H9 (cell line): ENCODE data around the gene PLAU. TPM values are rescaled to one million over a fixed set of nuclear protein-coding genes. Genes with fewer than 3 reads are reported as not detected.

Experiments
- DNase-seq: peaks from one replicate; pipeline ENCODE4 v3.0.0-alpha.2; 2017
- H2AFZ ChIP-seq: one replicate; pipeline ENCODE4 v1.6.1; 2013; ENCODE audit warnings: mild to moderate bottlenecking, low read length, control low read depth, moderate library complexity
- H2AK5ac ChIP-seq: 2 replicates; pipeline ENCODE4 v1.6.1; 2013; ENCODE audit warnings: low read length, control low read depth, mixed read lengths; ENCODE audit not compliant: insufficient read length
- H2BK120ac ChIP-seq: one replicate; pipeline ENCODE4 v1.6.1; 2013; ENCODE audit warnings: low read depth, mild to moderate bottlenecking, low read length, control low read depth, inconsistent platforms; ENCODE audit not compliant: poor library complexity, severe bottlenecking
- H2BK12ac ChIP-seq: 2 replicates; pipeline ENCODE4 v1.6.1; 2013; ENCODE audit warnings: low read length, control low read depth, mixed read lengths, low read depth; ENCODE audit not compliant: insufficient read length
- H2BK15ac ChIP-seq: 2 replicates; pipeline ENCODE4 v1.6.1; 2013; ENCODE audit warnings: low read depth, low read length, control low read depth
- H2BK20ac ChIP-seq: one replicate; pipeline ENCODE4 v1.6.1; 2013; ENCODE audit warnings: low read depth, mild to moderate bottlenecking, low read length, control low read depth, inconsistent platforms; ENCODE audit not compliant: poor library complexity, severe bottlenecking
- H2BK5ac ChIP-seq: 2 replicates; pipeline ENCODE4 v1.6.1; 2013; ENCODE audit warnings: low read length, control low read depth, mixed read lengths; ENCODE audit not compliant: insufficient read length
- H3K14ac ChIP-seq: 2 replicates; pipeline ENCODE4 v1.6.1; 2013; ENCODE audit warnings: low read length, control low read depth; ENCODE audit not compliant: insufficient read depth
- H3K18ac ChIP-seq: 2 replicates; pipeline ENCODE4 v1.6.1; 2013; ENCODE audit warnings: low read depth, mild to moderate bottlenecking, mixed read lengths, low read length, control low read depth; ENCODE audit not compliant: insufficient read length
- H3K23ac ChIP-seq: 2 replicates; pipeline ENCODE4 v1.6.1; 2013; ENCODE audit warnings: low read length, control low read depth, mixed read lengths, low read depth; ENCODE audit not compliant: insufficient read length
- H3K23me2 ChIP-seq: 2 replicates; pipeline ENCODE4 v1.6.1; 2013; ENCODE audit warnings: low read depth, mild to moderate bottlenecking, mixed read lengths, low read length, control low read depth; ENCODE audit not compliant: insufficient read length, poor library complexity, severe bottlenecking
- H3K27ac ChIP-seq: 2 replicates; pipeline ENCODE4 v1.5.1; 2013; ENCODE audit warnings: low read length, control low read depth, mixed read lengths, low read depth; ENCODE audit not compliant: insufficient read length
- H3K27me3 ChIP-seq: 2 replicates; pipeline ENCODE4 v1.6.1; 2013; ENCODE audit warnings: low read length, control low read depth, inconsistent platforms; ENCODE audit not compliant: insufficient read depth
- H3K4ac ChIP-seq: 2 replicates; pipeline ENCODE4 v1.6.1; 2013; ENCODE audit warnings: low read depth, mild to moderate bottlenecking, control low read depth, inconsistent platforms, low read length, moderate library complexity
- H3K4me1 ChIP-seq: 2 replicates; pipeline ENCODE4 v1.6.1; 2013; ENCODE audit warnings: low read length, control low read depth, inconsistent platforms; ENCODE audit not compliant: insufficient read depth
- H3K4me2 ChIP-seq: 2 replicates; pipeline ENCODE4 v1.6.1; 2013; ENCODE audit warnings: low read length, control low read depth, mixed read lengths; ENCODE audit not compliant: insufficient read length, insufficient read depth
- H3K56ac ChIP-seq: 2 replicates; pipeline ENCODE4 v1.6.1; 2013; ENCODE audit warnings: low read depth, mild to moderate bottlenecking, mixed read lengths, low read length, control low read depth; ENCODE audit not compliant: insufficient read length
- H3K79me1 ChIP-seq: 2 replicates; pipeline ENCODE4 v1.6.1; 2013; ENCODE audit warnings: low read depth, mild to moderate bottlenecking, moderate library complexity, low read length, control low read depth, inconsistent platforms; ENCODE audit not compliant: insufficient read depth, poor library complexity, severe bottlenecking
- H3K79me2 ChIP-seq: 2 replicates; pipeline ENCODE4 v1.6.1; 2013; ENCODE audit warnings: low read length, control low read depth, inconsistent platforms; ENCODE audit not compliant: insufficient read depth
- H3K9ac ChIP-seq: 2 replicates; pipeline ENCODE4 v1.6.1; 2013; ENCODE audit warnings: low read length, control low read depth, mixed read lengths; ENCODE audit not compliant: insufficient read length; ENCODE audit errors: extremely low read depth
- H3K9me3 ChIP-seq: one replicate; pipeline ENCODE4 v1.6.1; 2013; ENCODE audit warnings: low read depth, low read length, inconsistent platforms; ENCODE audit not compliant: control insufficient read depth
- H3T11ph ChIP-seq: one replicate; pipeline ENCODE4 v1.6.1; 2013; ENCODE audit warnings: mild to moderate bottlenecking, low read length, control low read depth, inconsistent platforms
- H4K20me1 ChIP-seq: one replicate; pipeline ENCODE4 v1.6.1; 2013; ENCODE audit not compliant: control insufficient read depth, insufficient read length, insufficient read depth
- H4K5ac ChIP-seq: 2 replicates; pipeline ENCODE4 v1.6.1; 2013; ENCODE audit warnings: low read depth, mild to moderate bottlenecking, mixed read lengths, low read length, control low read depth; ENCODE audit not compliant: insufficient read length
- H4K8ac ChIP-seq: replicated peaks from 2 replicates; pipeline ENCODE4 v1.6.1; 2013; ENCODE audit warnings: low read length, control low read depth, mixed read lengths, low read depth; ENCODE audit not compliant: insufficient read length
- H4K91ac ChIP-seq: 2 replicates; pipeline ENCODE4 v1.6.1; 2013; ENCODE audit warnings: low read depth, mild to moderate bottlenecking, moderate library complexity, mixed read lengths, low read length, control low read depth; ENCODE audit not compliant: insufficient read length
- H3K27ac Mint-ChIP-seq, 3 experiments: 2 replicates in 2 of 3; 3 replicates in 1 of 3; pipeline ENCODE4 v1.8.0; 2020 to 2021; ENCODE audit warnings: mixed read lengths in 3 of 3, mild to moderate bottlenecking in 1 of 3, moderate library complexity in 1 of 3
- H3K27me3 Mint-ChIP-seq: 2 replicates; pipeline ENCODE4 v1.8.0; 2021; ENCODE audit warnings: low read depth, mild to moderate bottlenecking, moderate library complexity, mixed read lengths
- H3K36me3 Mint-ChIP-seq, 3 experiments: 2 replicates in 2 of 3; 3 replicates in 1 of 3; pipeline ENCODE4 v1.8.0; 2020 to 2021; ENCODE audit warnings: low read depth in 3 of 3, mixed read lengths in 3 of 3; ENCODE audit not compliant: insufficient read depth in 1 of 3
- H3K4me1 Mint-ChIP-seq, 2 experiments: 2 replicates each; pipeline ENCODE4 v1.8.0; 2020; ENCODE audit warnings: mixed read lengths in 2 of 2
- H3K4me3 Mint-ChIP-seq, 2 experiments: 2 replicates in 1 of 2; 3 replicates in 1 of 2; pipeline ENCODE4 v1.8.0; 2020 to 2021; ENCODE audit warnings: mild to moderate bottlenecking in 2 of 2, mixed read lengths in 2 of 2, moderate library complexity in 1 of 2
- H3K9me3 Mint-ChIP-seq, 2 experiments: 2 replicates in 1 of 2; 3 replicates in 1 of 2; pipeline ENCODE4 v1.8.0; 2020; ENCODE audit warnings: mild to moderate bottlenecking in 2 of 2, mixed read lengths in 2 of 2, moderate library complexity in 1 of 2
- WGBS: extraction: QIAGEN DNeasy Blood & Tissue Kit; methylation state at CpG from one replicate; pipeline ENCODE4 v1.1.7; 2013; ENCODE audit warnings: missing lambda C conversion rate, low lambda C conversion rate, mixed read lengths; ENCODE audit not compliant: insufficient read length; ENCODE audit errors: extremely low coverage; 5-methylcytosine and 5-hydroxymethylcytosine counted together
- total RNA-seq: library from RNA; stranded (reverse); gene quantifications from 2 replicates; pipeline ENCODE4 v1.2.1, GENCODE V29; 2021
- TF ChIP-seq, protein P1 (sequence below): fragments of 200-600 bp; sonication (generic); conservative IDR thresholded peaks from 3 replicates; pipeline ENCODE4 v1.8.0; 2021; ENCODE audit warnings: antibody characterized with exemption, mild to moderate bottlenecking

PLAU gene
- total RNA-seq, 1 experiment from 2014 or later, result 15.0 TPM

DNA sequence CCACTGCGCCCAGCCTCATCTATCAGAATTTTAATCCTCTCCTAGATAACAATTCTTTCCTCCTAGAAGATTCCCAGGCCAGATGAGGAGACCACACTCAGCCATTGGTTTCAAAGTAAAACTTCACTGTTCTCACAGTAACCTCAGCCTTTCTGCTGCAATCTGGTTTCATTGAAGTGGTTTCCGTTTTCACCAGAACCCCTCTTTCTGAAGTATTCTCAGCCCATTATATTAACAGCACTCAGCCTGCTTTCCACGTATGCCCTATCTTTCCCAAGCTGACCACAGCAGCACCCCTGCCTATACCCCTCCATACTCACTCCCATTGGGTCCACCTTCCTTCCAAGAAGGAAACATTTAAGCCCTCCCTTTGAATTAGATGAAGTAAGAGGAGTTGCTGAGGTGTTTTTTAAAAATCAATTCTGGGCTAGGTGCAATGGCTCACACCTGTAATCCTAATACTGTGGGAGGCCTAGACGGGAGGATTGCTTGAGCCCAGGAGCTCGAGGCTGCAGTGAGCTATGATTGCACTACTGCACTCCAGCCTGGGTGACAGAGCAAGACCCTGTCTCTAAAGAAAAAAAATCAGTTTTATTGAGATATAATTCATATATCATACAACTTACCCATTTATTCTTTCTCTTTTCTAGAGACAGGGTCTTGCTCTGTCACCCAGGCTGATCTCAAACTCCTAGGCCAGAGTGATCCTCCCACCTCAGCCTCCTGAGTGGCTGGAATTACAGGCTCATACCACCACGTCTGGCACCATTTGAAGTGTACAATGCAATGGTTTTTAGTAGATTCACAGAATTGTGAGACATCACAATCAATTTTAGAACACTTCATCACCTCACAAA is 11.3 kb downstream of the PLAU start:
- Mint-ChIP-seq H3K4me1 (peaks cover 27 to 36% of the 10 kb centered on the region in 2 experiments), H3K9me3 (peaks cover 0 to 2% of the 10 kb centered on the region in 2 experiments; a peak in 2 of 5 replicates), H3K36me3 (no peaks in the 10 kb centered on the region), H3K4me3 (no peak overlapping the region), H3K27ac (peak overlapping the region in 2 of 3 experiments; percentile 16 to 49; a peak in 2 of 7 replicates), H3K27me3 (no peaks in the 10 kb centered on the region; the same call in 1 of the 2 replicates)
- Histone ChIP-seq H3K56ac (no peak overlapping the region), H4K5ac (no peak overlapping the region), H3K4me1 (peaks cover 5% of the 10 kb centered on the region; the same call in 1 of the 2 replicates), H2BK120ac (no peak overlapping the region), H2BK5ac (no peak overlapping the region), H4K20me1 (no peaks in the 10 kb centered on the region), H2AFZ (no peak overlapping the region), H3K23me2 (no peaks in the 10 kb centered on the region), H3K4me2 (no peak overlapping the region), H3K27me3 (no peaks in the 10 kb centered on the region), H3K27ac (no peak overlapping the region), H2BK12ac (no peak overlapping the region), H3T11ph (no peak overlapping the region), H2BK15ac (no peak overlapping the region), H2BK20ac (no peak overlapping the region), H3K79me1 (no peaks in the 10 kb centered on the region), H4K91ac (no peak overlapping the region), H3K18ac (no peak overlapping the region), H2AK5ac (no peak overlapping the region), H3K14ac (no peak overlapping the region), H3K23ac (no peak overlapping the region), H3K79me2 (no peaks in the 10 kb centered on the region), H3K4ac (no peak overlapping the region), H3K9ac (no peak overlapping the region), H4K8ac (no peak overlapping the region), H3K9me3 (no peaks in the 10 kb centered on the region)
- WGBS, result no CpG with 5 or more reads among the region's 6 CpGs
- TF ChIP-seq, protein P1, sequence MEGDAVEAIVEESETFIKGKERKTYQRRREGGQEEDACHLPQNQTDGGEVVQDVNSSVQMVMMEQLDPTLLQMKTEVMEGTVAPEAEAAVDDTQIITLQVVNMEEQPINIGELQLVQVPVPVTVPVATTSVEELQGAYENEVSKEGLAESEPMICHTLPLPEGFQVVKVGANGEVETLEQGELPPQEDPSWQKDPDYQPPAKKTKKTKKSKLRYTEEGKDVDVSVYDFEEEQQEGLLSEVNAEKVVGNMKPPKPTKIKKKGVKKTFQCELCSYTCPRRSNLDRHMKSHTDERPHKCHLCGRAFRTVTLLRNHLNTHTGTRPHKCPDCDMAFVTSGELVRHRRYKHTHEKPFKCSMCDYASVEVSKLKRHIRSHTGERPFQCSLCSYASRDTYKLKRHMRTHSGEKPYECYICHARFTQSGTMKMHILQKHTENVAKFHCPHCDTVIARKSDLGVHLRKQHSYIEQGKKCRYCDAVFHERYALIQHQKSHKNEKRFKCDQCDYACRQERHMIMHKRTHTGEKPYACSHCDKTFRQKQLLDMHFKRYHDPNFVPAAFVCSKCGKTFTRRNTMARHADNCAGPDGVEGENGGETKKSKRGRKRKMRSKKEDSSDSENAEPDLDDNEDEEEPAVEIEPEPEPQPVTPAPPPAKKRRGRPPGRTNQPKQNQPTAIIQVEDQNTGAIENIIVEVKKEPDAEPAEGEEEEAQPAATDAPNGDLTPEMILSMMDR, result no peak
- DNase-seq, result no peak
